Activated CD4-positive, alpha-beta T cell treated with anti-CD3 and anti-CD28 coated beads, Interleukin-2, amount 50 U/mL, for 48 hours (primary cell): ENCODE measurements around the gene KRT78.
A peak's percentile ranks its signal among the peaks of the same experiment; 100 is the strongest.
"Not testable (repeated sequence)": the region's sequence is repeated elsewhere in the genome, so short reads cannot be mapped to it uniquely, and the experiment has no call there.

ENCODE experiments used
- DNase-seq, 2 experiments: peaks; one replicate each; pipeline ENCODE4 v3.0.0-alpha.2; 2020

Gene KRT78, protein sequence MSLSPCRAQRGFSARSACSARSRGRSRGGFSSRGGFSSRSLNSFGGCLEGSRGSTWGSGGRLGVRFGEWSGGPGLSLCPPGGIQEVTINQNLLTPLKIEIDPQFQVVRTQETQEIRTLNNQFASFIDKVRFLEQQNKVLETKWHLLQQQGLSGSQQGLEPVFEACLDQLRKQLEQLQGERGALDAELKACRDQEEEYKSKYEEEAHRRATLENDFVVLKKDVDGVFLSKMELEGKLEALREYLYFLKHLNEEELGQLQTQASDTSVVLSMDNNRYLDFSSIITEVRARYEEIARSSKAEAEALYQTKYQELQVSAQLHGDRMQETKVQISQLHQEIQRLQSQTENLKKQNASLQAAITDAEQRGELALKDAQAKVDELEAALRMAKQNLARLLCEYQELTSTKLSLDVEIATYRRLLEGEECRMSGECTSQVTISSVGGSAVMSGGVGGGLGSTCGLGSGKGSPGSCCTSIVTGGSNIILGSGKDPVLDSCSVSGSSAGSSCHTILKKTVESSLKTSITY

DNA sequence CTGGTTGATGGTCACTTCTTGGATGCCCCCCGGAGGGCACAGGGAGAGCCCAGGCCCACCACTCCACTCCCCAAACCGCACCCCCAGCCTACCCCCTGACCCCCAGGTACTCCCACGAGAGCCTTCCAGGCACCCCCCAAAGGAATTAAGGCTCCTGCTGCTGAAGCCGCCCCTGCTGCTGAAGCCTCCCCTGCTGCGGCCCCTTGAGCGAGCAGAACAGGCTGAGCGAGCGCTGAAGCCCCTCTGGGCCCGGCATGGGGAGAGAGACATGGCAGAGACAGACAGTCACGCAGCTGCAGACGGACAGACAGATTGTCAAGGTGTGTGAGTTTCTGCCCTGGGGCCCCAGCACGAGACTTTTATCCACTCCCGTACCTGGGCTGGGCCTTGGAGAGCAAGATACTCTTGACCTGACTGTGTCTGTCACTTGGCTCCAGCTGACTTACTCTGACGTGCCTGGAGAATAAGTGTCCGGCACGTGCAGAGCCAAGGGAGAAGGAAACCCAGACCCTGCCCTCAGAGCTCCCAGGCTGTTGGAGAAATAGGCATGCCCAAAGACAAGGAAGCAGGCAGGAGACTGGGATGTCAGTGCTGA lies at the start of gene KRT78:
KRT78 (minus strand) TSS at position 334 of the 595 bp plus-strand sequence; CDS start at position 270, 64 bp downstream.
- no peak for DNase-seq

DNA sequence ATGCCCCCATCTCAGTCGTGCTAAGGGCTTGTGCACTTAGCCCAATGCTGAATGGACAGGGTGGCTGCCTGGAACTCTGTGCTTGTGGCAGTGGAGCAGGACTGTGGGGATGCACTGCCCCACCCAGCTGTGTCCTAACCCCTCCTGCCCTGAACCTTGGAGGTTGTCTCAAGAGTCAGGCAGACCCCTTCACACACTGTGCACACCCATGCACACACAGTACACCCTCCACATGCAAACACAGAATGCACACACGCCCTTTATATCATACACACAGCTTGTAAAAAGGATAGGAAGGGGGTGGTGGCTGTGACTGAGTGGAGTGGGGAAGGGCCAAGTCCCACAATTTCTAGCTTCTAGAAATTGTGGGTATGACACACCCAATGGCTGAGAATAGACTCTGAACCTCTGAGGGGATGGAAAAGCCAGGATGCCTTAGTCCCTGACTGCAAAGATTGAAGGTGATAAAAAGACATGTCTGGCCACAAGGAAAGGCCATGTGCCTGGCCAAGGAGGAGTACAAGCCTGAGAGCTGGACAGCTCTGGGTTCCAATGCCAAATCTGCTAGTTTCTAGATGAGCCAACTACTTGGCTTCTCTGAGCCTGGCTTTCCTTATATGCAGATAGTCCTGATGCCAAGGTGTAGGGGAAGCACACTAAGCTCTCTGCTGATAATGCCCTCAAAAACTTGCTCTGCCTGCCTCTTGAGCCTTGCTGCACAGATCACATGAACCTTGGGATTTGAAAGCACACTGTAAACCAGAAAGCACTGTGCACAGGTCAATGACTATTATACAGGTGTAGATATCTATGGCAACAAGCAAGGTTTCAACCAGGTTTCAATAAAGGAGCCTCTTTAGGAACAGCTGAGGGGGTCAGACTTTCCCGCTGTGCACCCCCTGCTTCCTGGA lies 47.7 kb upstream of the KRT78 start:
- no peak for DNase-seq

DNA sequence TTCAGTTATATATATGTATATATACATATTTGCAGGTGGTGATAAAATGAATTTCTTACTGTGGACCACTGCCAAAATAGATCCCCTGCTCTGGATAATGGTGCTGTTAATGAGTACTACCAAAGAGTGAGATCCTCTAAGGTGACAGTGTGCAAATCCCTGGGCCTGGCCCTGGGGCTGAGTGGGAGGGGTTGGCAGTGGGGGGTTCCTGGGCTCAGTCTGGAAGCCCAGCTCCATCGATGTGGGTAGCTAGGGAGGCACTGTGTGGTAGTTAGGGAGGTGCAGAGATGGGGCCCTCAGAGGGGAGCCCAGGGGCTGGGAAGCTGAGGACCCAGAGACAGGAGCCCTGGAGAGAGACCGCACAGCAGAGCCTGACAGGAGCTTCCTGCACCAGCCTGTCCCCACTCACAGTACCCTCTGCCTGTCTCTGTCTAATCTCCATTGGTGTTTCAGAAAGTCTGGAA lies 47.0 kb upstream of the KRT78 start:
- DNase-seq = no peak

DNA sequence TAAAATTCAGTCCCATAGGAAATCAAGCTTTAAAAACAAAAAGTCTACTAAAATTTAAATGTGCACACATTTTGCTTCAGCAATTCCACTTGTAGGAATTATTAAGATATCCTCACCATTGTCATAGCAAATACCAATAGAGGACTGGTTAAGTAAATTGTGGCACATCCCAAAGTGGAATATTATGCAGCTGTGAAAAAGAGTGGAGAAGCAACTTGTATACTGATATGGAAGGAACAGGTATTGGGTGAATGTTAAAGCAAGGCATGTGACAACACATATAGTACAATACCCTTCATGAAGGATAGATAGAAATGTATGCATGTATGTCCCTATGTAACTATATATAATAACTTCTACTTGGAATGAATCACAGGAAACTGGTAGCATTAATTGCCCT lies 44.2 kb upstream of the KRT78 start:
- DNase-seq = no peak

DNA sequence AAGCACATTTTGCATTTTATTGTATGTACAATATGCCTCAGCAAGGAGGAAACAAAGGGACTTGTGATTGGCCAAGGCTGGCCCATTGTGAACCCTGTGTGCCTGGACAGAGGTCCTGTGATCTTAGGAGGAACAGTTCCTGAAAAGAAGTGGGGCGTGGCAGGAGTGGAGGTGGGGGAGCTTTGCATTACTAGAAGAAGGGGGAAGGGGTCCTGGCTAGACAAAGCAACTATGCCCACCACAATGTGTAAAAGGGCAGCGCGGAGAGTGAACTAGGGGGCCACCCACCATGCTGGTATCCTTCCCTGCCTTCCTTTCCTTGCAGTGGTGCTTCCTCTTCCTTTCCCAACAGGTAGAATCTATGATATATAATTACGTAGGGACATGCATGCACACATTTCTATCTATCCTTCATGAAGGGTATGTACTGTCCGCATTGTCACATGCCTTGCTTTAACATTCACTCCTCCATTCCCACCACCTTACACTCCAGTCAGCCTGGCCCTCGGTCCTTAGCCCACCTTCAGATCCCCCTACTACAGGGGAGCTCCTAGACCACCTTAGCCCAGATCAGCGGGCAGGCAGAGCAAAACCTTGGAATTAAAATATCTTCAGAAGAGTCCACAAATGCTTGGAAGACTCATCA lies 43.5 kb upstream of the KRT78 start:
- DNase-seq = no peak

DNA sequence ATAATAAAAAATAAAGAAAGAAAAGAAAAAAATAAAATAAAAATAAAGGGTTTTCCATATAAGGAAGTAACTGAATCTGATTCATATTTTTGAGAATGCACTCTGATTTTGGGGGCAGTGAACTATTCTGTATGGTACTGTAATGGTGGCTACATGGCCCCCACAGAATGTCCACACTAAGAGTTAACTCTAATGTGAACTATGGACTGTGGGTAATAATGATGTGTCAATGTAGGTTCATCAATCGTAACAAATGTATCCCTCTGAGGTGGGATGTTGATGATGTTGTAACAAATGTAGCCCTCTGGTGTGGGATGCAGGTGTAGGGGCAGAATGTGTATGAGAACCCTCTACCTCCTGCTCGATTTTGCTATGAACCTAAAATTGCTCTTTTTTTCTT lies 42.2 kb upstream of the KRT78 start:
- DNase-seq = no peak

DNA sequence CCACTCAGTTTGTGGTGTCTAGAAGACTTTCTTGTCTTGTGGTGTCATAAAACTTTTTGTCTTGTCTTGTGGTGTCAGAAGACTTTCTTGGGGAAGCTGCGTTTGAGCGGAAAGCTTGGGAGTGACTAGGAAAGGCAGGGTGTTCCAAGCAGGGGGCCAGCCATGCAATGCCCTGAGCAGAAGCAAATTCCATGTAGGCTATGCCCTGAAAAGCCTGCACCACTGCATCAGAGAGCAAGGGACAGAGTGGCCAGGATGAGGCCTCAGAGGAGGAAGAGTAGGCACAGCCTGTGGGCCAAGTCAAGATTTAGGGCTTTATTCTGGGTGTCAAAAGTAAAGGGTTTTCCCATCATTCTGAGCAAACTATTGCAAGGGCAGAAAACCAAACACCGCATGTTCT lies 41.6 kb upstream of the KRT78 start:
- no peak for DNase-seq

DNA sequence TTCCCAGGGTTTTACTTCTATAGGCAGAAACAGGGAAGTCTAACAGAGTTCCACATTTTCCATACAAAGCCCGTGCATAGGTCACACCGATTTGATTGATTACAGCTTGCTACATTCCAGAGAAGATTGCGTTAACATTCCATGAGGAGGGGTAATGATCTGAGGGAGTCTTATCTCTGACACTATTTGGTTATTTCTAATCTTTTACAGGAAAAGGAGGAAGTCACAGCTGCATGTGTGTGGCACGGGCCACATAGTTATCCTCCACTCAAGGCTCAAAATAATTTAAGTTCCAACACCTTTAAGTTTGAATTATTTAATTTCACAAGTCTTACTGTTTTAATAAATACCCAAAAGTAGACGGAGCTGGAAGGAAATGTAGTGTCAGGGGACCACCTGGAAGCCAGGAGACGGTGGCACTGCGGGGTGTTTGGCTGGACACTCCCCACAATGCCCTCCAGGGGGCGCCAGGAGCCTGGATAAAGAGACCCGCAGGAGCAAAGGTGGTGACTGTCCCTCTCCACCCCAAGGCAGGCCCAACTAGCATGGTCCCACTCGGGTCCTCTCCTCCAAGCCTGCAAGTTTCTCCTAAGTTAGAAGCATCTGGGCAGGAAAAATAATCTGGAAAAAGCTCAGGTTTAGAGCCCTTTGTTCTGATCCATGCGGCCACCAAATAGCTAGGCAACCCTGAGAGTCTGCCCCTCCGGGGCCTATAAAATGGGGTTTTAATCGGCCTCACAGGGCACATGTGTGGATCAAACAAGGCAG lies 35.9 kb upstream of the KRT78 start:
- peak; percentile 85 to 88 for DNase-seq

DNA sequence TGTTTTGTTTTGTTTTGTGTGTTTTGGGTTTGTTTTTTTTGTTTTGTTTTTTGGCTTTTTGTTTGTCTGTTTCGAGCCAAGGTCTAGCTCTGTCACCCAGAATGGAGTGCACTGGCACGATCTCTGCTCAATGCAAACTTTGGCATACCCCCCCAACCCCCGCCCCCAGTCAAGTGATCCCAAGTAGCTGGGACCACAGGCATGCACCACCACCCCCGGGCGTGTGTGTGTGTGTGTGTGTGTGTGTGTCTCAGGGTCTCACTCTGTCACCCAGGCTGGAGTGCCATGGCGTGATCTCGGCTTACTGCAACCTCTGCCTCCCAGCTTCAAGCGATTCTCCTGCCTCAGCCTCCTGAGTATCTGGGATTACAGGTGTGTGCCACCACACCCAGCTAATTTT lies 31.7 kb upstream of the KRT78 start:
- DNase-seq = not testable (repeated sequence)

DNA sequence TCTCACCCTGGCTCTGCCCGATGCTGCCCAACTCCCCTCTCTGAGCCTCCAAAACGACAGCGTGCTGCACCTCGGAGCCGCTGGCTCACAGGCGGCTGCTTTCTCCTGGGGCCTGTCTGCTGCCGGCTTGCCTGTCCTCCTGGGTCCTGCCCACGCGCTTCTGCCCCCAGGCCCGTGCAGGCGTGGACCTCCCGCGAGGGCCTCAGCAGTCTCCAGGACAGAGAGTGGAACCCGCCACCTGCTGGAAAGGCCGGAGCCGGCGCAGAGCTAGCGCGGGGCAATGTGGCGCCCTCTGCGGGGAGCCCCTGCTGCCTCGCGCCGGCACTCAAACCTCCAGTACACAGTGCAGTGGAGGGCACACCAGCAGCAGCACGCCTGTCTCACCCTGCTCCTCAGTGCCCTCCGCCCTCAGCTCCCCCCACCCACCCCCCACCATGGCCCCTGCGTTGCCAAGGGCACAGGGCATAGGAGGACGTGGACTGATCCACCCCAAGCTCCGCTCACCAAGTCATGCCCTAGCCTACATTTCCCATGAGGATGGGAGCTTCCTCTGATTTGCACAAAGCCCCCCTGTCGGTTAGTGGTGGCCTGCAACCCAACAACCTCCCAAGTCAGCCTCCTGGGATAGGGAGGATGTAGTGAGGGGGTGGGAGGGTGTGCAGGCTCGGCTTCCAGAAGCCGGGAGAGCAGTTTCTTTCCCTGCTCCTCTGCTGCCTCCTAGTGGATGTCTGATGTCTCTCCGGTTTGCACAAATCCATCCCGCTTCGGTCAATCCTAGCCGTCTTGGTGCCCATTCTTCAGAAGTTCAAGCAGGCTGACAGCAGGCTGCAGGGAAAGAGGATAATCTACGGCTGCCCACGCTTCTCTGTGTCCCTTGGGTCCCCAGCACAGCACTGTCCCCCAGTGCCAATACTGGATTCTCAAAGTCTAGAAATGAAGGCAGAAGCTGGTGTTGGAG lies 30.9 kb upstream of the KRT78 start:
- DNase-seq = peak; percentile 73 to 75

DNA sequence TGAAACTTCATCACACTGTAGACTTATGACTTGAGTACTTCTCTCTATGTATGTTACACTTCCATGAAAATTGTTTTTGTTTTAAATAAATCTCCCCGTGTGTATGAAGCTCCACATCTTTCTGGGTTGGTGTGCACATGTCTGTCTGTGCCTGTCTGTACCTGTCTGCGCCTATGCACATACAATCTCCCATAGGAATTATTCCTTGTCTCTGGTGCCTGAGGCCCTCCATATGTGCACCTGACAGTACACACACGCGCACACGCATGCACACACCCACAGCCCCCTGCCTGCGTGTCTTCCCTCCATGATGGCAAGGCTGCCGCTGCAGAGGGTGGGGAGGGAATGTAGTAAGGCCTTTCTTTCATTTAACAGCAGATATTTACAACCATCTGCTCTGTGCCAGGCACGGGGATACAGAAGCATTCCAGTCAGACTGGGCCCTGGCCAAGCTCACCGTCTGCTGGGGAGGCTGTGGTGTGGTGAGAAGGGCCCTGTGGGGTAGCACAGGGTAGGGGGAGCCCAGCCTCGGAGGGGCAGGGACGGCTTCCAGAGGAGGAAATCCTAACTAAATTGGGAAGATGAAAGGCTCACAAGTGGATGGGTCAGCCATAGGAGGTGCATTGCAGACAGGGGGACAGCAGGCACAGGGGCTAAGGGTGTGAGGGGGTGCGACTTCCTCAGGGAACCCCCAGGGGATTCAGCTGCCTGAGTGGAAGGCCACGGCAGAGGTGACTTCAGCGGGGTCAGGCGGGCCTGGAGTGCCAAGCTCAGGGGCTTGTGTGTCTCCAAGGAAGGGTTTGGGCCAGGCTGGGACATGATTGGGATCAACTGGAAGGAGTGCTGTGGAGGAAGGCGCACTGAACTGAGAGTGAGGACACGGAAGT lies 30.0 kb upstream of the KRT78 start:
- DNase-seq = no peak

DNA sequence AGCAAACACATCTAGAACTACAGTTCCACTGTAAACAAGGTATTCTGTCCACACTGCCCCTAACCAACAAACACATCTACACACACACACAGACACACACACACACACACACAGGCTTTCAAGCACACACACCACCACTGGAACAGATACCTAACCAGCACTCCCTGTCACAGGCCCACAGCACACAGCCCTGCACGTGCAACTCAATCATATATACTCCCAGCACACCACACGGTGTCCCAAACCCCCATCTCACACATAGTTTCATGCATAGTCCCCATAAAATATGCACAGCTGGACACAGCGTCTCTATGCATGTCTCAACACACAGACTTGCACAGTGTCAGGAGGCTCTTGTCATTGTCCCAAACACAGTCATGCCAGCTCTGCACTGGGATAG lies 28.4 kb upstream of the KRT78 start:
- no peak for DNase-seq

DNA sequence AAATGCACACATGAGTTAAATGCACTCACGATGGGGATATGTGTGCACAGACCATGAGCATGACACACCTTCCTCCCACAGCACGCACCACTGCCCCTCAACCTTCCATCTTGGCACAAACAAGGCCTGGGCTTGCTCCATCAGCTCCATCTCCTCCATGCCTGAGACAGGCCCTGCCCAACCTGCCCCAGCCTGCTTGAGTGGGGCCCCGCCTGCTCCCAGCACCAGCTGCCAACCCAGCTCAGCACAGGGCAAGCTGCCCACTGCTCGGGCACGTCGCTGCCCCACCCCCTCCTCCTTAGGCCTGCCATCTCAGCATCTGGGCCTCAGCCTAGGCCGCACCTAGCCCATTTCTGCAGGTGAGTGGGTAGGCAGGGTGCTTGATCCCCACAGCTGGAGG lies 27.6 kb upstream of the KRT78 start:
- DNase-seq = no peak

DNA sequence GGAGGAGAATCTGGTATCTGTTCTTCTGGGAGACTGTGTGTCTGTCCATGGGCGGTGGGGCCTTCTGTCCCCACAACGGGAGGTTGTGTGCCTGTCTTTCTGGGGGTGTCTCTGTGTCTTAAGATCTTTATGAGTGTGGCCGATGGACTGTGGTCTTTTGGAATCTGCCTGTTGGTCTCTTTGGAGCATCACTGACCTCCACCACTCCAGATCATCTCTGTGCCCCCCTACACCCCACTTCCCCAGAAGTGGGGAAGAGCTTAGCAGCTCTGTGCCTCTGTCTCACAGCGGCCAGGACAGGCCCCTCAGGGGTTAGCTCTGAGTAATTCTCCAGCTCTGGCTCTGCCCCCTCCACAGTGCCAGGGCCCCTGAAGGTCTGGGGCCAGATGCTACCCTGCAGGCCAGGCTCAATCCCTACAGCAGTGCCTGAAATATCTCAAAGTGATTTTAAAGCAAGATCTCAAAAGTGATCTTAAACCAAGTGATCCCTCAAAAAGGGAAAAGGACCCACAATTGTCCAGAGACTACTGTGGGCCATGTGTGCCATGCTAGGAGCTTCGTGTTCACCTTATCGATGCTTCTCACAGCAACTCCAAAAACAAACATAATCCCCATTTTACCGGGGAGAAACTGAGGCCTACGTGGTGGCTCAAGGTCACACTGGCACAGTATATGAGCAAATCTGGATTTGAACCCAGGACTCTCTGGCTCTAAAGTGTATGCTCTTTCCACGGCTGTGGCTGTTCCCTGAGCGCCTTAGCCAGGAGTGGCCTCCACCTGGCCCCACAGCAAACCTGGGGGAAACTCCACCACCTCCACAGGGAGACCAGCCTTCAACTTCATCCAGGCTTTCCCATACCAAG lies 26.0 kb upstream of the KRT78 start:
- no peak for DNase-seq

DNA sequence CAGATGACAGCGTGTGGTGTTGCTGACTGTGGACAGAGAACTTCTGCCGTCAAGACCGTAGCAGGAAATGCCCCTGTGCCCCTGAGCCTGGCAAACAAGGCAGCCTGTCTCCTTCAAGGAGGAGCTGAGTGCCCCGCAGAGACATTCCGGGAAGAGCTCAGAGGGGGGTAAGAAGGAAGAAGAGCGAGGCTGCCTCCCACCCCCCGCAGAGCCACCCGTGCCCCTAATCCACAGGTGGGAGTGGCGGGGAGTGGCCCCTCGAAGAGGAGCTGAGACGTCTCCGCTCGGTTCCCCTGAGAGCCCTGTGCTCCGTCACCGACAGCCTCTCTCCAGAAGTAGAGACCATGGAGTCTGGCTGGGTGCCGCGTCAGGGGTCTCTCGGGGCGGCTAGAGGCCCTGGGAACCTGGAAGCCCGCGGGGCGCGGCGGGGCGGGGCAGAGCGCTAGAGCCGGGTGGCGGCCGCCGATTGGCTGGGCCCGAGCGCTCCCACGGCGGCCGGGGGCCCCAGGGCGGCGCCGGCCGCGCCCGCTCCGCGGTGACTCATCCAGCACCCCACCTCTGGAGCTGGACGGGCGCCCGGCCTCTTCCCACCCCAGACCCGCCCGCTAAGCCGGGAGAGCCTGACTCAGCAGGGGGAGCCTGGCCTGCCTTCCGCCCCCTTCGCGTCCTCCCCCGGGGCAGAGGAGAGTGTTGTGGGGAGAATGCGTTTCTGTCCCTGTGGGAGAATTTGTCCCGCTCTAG lies 25.2 kb upstream of the KRT78 start:
- DNase-seq = peak; percentile 49 to 61

DNA sequence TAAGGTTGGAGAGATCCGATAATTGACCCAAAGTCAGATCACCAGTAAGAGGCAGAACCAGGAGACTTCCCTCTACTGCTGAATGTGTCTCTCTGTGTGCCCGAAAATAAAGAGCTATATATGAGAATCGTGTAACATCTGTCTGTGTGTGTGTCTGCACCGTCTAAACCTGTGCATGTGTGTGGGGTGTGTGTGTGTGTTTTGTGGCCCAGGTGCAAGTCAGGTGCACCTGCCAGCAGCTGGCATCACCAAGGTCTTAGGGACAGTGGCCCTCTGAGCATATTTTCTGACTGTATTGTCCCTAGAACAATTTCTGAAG lies 24.7 kb upstream of the KRT78 start:
- DNase-seq = no peak

DNA sequence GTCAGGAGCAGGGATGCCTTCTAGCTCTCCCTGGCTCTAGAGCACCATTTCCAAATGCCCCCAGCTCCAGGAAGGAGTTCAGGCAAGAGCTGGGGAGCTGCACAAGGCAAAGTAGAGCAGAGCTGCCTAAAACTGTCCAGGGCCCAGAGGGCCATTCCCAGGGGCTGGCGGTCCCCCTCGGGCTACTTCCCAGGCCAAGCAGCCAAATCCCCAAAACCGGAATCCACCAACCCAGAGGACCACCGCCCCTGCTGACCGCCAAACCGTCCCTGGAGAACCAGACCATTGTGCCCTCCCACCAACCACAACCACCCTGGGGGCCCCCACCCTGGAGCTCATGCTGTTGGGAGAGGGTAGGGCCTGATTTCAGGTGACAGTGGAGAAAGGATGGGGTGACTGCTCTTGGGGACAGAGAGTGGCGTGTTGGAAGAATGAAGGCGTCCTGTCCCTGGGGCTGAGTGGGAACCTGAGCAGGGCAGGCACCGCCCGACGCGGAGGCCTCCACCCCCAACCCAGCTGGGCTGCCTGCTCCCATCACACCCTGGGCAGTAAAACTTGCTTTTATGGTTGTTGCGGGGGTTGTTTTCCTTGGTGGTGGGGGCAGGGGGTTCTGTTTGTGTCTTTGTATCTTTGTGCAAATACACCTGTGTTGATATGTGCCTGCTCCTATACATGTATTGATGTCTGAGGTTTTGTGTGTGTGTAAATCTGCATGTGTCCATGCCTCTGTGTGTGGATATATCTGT lies 24.0 kb upstream of the KRT78 start:
- no peak for DNase-seq
